ENCODE data around the gene AXDND1. TPM values are rescaled to one million over a fixed set of nuclear protein-coding genes. Genes with fewer than 3 reads are reported as not detected.

AXDND1 gene
- 0.34 and 0.50 TPM in 2 replicates for total RNA-seq

- peak within 1 kb of the TSS; percentile 68 for H3K4me3 ChIP-seq (ENCODE audit: low read depth, low read length)
- DNase-seq (ENCODE audit: low read depth): peak; percentile 56
- no peaks in the 10 kb centered on the region for H3K27me3 ChIP-seq (ENCODE audit: control insufficient read depth, insufficient read depth, low read length)
- TF ChIP-seq, protein P1, sequence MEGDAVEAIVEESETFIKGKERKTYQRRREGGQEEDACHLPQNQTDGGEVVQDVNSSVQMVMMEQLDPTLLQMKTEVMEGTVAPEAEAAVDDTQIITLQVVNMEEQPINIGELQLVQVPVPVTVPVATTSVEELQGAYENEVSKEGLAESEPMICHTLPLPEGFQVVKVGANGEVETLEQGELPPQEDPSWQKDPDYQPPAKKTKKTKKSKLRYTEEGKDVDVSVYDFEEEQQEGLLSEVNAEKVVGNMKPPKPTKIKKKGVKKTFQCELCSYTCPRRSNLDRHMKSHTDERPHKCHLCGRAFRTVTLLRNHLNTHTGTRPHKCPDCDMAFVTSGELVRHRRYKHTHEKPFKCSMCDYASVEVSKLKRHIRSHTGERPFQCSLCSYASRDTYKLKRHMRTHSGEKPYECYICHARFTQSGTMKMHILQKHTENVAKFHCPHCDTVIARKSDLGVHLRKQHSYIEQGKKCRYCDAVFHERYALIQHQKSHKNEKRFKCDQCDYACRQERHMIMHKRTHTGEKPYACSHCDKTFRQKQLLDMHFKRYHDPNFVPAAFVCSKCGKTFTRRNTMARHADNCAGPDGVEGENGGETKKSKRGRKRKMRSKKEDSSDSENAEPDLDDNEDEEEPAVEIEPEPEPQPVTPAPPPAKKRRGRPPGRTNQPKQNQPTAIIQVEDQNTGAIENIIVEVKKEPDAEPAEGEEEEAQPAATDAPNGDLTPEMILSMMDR (IDR thresholded peaks at IDR 0.05; ENCODE audit: insufficient read depth, low read length, poor library complexity, severe bottlenecking): peak; percentile 50
- no peaks in the 10 kb centered on the region for H3K36me3 ChIP-seq (ENCODE audit: control insufficient read depth, insufficient read depth, low read length)
Measured at GRCh38 chr1:179365342-179366092, at the start of gene AXDND1. AXDND1 (plus strand) TSS chr1:179365971; CDS start chr1:179366510, 539 bp downstream.

DNA sequence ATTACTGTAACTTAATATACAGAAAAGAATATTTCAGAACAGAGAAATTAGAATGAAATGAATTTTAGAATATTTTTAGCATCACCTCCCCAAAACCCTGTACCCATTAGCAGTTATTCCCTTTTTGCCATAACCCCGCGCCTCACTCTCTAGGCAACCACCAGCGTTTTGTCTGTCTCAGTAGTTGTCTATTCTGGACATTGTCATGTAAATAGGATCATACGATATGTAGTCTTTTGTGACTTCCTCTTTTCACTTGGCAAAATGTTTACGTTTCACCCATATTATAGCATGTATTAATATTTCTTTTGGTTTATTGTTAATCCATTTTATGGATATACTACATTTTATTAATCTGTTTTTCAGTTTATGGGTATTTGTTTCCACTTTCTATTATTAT lies 47.3 kb upstream of the AXDND1 start:
- TF ChIP-seq, protein P1 (IDR thresholded peaks at IDR 0.05; ENCODE audit: insufficient read depth, low read length, poor library complexity, severe bottlenecking): no peak
- Histone ChIP-seq H3K4me3 (ENCODE audit: low read depth, low read length) (no peak overlapping the region), H3K36me3 (ENCODE audit: control insufficient read depth, insufficient read depth, low read length) (peaks cover 1% of the 10 kb centered on the region), H3K27me3 (ENCODE audit: control insufficient read depth, insufficient read depth, low read length) (no peaks in the 10 kb centered on the region)
- DNase-seq (ENCODE audit: low read depth): no peak

DNA sequence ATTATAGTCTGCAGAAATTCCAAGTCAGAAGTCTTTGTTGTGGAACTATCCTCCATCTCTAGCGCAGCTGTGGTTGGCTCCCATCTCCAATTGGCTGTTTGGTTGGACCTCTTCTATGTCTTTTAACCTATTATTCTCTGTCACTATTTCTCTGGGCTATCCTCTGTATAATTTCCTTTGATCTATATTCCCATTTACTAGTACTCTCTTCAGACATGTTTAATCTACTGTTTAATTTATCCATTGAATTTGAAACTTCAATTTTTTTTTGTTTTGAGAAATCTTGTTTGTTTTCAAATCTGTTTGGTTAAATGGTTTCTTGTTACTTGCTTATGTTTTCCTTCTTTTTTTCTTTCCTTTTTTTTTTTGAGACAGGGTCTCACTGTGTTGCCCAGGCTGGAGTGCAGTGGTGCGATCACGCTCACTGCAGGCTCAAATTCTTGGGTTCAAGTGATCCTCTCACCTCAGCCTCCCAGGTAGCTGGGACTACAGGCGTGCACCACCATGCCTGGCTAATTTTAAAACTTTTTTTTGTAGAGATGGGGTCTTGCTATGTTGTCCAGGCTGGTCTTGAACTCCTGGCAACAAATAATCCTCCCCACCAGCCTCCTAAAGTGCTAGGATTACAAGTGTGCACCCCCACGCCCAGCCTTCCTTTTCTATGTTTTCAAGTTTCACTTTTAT lies 44.1 kb upstream of the AXDND1 start:
- Histone ChIP-seq H3K27me3 (ENCODE audit: control insufficient read depth, insufficient read depth, low read length) (no peaks in the 10 kb centered on the region), H3K36me3 (ENCODE audit: control insufficient read depth, insufficient read depth, low read length) (peaks cover 1% of the 10 kb centered on the region), H3K4me3 (ENCODE audit: low read depth, low read length) (no peak overlapping the region)
- TF ChIP-seq, protein P1 (IDR thresholded peaks at IDR 0.05; ENCODE audit: insufficient read depth, low read length, poor library complexity, severe bottlenecking): no peak
- DNase-seq (ENCODE audit: low read depth): no peak

- peaks cover 1% of the 10 kb centered on the region for H3K36me3 ChIP-seq (ENCODE audit: control insufficient read depth, insufficient read depth, low read length)
- no peak for DNase-seq (ENCODE audit: low read depth)
Measured at GRCh38 chr1:179322557-179322956, 43.2 kb upstream of the AXDND1 start.

DNA sequence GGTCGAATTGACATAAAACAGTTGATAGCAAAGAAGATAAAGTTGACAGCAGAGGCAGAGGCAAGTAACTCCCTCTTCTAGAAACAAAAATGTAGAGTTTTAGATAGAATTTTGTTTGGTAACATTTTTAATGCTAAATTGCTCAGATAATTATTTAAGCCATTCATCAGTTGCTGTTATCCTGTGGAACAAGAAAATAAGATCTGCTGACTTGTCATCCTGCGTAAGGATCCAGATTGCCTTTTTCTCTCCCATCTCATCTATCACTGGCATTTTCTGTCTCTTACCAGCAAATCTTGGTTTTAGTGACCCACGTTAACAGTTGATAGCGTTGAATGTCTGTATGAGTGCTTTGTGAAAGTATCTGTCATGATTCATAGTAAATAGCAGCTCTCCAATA lies 42.3 kb upstream of the AXDND1 start:
- peaks cover 1% of the 10 kb centered on the region for H3K36me3 ChIP-seq (ENCODE audit: control insufficient read depth, insufficient read depth, low read length)
- TF ChIP-seq, protein P1 (IDR thresholded peaks at IDR 0.05; ENCODE audit: insufficient read depth, low read length, poor library complexity, severe bottlenecking): no peak

More at GRCh38 chr1:179322557-179322956, 43.2 kb upstream of the AXDND1 start:
- TF ChIP-seq, protein P1 (IDR thresholded peaks at IDR 0.05; ENCODE audit: insufficient read depth, low read length, poor library complexity, severe bottlenecking): no peak
- Histone ChIP-seq H3K27me3 (ENCODE audit: control insufficient read depth, insufficient read depth, low read length) (no peaks in the 10 kb centered on the region), H3K4me3 (ENCODE audit: low read depth, low read length) (no peak overlapping the region)

More for the DNA sequence above, 42.3 kb upstream of the AXDND1 start:
- Histone ChIP-seq H3K27me3 (ENCODE audit: control insufficient read depth, insufficient read depth, low read length) (no peaks in the 10 kb centered on the region), H3K4me3 (ENCODE audit: low read depth, low read length) (no peak overlapping the region)
- no peak for DNase-seq (ENCODE audit: low read depth)
